Breast epithelium (tissue), 3 donors: Measurements from ENCODE around the gene MAML3.

Source experiments
- POLR2A ChIP-seq: fragments of 450-650 bp; IDR thresholded peaks from one replicate; pipeline ENCODE4 v1.6.1; 2016; ENCODE audit warnings: antibody characterized with exemption, mild to moderate bottlenecking, moderate library complexity
- POLR2AphosphoS5 ChIP-seq, 3 donors: sonication (generic); formaldehyde crosslinking; IDR thresholded peaks; one replicate each; pipeline ENCODE4 v1.6.1; 2017; ENCODE audit warnings: antibody characterized with exemption in 3 of 3
- TF ChIP-seq, protein P1 (sequence below), 3 donors: fragments of 450-650 bp; IDR thresholded peaks; one replicate each; pipeline ENCODE4 v1.5.1; 2016 to 2017; ENCODE audit warnings: antibody characterized with exemption in 3 of 3, mild to moderate bottlenecking in 3 of 3, moderate library complexity in 3 of 3

DNA sequence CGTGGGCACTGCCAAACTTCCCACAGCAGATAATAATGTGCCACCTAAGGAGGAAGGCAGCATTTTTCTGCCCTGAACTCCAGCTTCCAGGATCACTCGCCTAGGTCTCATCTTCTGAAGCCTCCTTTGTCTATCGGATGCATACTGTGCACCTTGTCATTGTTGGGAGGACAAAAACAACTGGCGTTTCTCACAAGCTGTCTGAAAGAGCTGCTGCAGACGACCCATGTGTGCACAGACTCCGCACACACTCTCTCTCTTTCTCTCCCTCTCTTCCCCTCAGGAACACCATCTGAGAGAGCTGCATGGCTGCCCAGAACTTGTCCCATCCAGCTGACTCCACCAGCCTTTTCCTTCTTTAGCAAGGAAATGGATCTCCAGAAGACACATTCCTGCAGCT, 83.0 kb downstream of the MAML3 start:
- TF ChIP-seq, protein P1, sequence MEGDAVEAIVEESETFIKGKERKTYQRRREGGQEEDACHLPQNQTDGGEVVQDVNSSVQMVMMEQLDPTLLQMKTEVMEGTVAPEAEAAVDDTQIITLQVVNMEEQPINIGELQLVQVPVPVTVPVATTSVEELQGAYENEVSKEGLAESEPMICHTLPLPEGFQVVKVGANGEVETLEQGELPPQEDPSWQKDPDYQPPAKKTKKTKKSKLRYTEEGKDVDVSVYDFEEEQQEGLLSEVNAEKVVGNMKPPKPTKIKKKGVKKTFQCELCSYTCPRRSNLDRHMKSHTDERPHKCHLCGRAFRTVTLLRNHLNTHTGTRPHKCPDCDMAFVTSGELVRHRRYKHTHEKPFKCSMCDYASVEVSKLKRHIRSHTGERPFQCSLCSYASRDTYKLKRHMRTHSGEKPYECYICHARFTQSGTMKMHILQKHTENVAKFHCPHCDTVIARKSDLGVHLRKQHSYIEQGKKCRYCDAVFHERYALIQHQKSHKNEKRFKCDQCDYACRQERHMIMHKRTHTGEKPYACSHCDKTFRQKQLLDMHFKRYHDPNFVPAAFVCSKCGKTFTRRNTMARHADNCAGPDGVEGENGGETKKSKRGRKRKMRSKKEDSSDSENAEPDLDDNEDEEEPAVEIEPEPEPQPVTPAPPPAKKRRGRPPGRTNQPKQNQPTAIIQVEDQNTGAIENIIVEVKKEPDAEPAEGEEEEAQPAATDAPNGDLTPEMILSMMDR (IDR thresholded peaks at IDR 0.05): no peak
- TF ChIP-seq POLR2A (no peak), POLR2AphosphoS5 (IDR thresholded peaks at IDR 0.05) (no peak)
